ENCODE data around the gene MIGA1. TPM values are rescaled to one million over a fixed set of nuclear protein-coding genes. Genes with fewer than 3 reads are reported as not detected.

The MIGA1 gene
- polyA plus RNA-seq, 4 donors: 1.4 to 18.2 (median 3.4) TPM

- no peaks in the 10 kb centered on the region for H3K9me3 ChIP-seq (ENCODE audit: control insufficient read depth in 2 of 2, insufficient read depth in 1 of 2, low read depth in 1 of 2, low read length in 1 of 2)
- WGBS, 3 donors: 93 to 100% (median 100%) methylated on average over 1 of the region's 1 CpG
- DNase-seq (no peak), FAIRE-seq (no peak)
- peaks cover 0 to 11% (median 4%) of the 10 kb centered on the region in 3 donors for H3K36me3 ChIP-seq (ENCODE audit: control insufficient read depth in 3 of 3, insufficient read depth in 2 of 3, low read depth in 1 of 3, low read length in 3 of 3)
- no peak overlapping the region for H3K27ac ChIP-seq (ENCODE audit: low read depth in 1 of 3, low read length in 2 of 3)
- H3K4me3 ChIP-seq (ENCODE audit: low read depth in 1 of 3, low read length in 3 of 3): no peak overlapping the region
- no peaks in the 10 kb centered on the region for H3K4me1 ChIP-seq (ENCODE audit: control insufficient read depth in 3 of 3, insufficient read depth in 2 of 3, low read depth in 1 of 3, low read length in 2 of 3)
- no peaks in the 10 kb centered on the region for H3K27me3 ChIP-seq (ENCODE audit: control insufficient read depth in 3 of 3, insufficient read depth in 3 of 3, low read length in 3 of 3)
These were observed 66.5 kb downstream of the MIGA1 start for GRCh38 chr1:77845951-77846350.

- peaks cover 0 to 10% (median 4%) of the 10 kb centered on the region in 3 donors for H3K36me3 ChIP-seq (ENCODE audit: control insufficient read depth in 3 of 3, insufficient read depth in 2 of 3, low read depth in 1 of 3, low read length in 3 of 3)
- H3K27ac ChIP-seq (ENCODE audit: low read depth in 1 of 3, low read length in 2 of 3): no peak overlapping the region
- no peak overlapping the region for H3K4me3 ChIP-seq (ENCODE audit: low read depth in 1 of 3, low read length in 3 of 3)
- no peaks in the 10 kb centered on the region for H3K4me1 ChIP-seq (ENCODE audit: control insufficient read depth in 3 of 3, insufficient read depth in 2 of 3, low read depth in 1 of 3, low read length in 2 of 3)
- DNase-seq (no peak), FAIRE-seq (no peak)
- H3K27me3 ChIP-seq (ENCODE audit: control insufficient read depth in 3 of 3, insufficient read depth in 3 of 3, low read length in 3 of 3): no peaks in the 10 kb centered on the region
- WGBS, 3 donors: 80 to 94% (median 91%) methylated on average over 3 of the region's 3 CpGs
- H3K9me3 ChIP-seq (ENCODE audit: control insufficient read depth in 2 of 2, insufficient read depth in 1 of 2, low read depth in 1 of 2, low read length in 1 of 2): no peaks in the 10 kb centered on the region
These were observed 67.5 kb downstream of the MIGA1 start for GRCh38 chr1:77846966-77847365.

DNA sequence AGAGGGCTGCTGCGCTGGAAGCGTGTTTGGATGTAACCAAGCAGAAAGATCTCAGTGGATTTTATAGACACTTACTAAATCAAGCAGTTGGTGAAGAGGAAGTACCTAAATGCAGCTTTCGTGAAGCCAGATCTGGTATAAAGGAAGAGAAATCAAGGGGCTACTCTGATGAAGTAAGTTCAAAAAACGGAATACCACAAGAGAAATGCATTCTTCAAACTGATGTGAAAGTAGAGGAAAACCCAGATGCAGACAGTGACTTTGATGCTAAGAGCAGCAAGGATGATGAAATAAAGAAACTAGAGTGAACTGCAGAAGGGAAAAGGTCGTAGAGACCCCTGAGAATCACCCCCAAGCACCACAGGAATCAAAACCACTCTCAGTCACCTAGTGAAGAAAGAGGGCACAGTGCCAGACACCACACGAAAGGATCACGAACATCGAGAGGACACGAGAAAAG is 68.2 kb downstream of the MIGA1 start:
- WGBS, 3 donors: 76 to 84% (median 82%) methylated on average over 9 of the region's 9 CpGs
- Histone ChIP-seq H3K36me3 (ENCODE audit: control insufficient read depth in 3 of 3, insufficient read depth in 2 of 3, low read depth in 1 of 3, low read length in 3 of 3) (peaks cover 0 to 11% (median 4%) of the 10 kb centered on the region in 3 donors), H3K4me1 (ENCODE audit: control insufficient read depth in 3 of 3, insufficient read depth in 2 of 3, low read depth in 1 of 3, low read length in 2 of 3) (no peaks in the 10 kb centered on the region), H3K27me3 (ENCODE audit: control insufficient read depth in 3 of 3, insufficient read depth in 3 of 3, low read length in 3 of 3) (no peaks in the 10 kb centered on the region), H3K9me3 (ENCODE audit: control insufficient read depth in 2 of 2, insufficient read depth in 1 of 2, low read depth in 1 of 2, low read length in 1 of 2) (no peaks in the 10 kb centered on the region), H3K4me3 (ENCODE audit: low read depth in 1 of 3, low read length in 3 of 3) (no peak overlapping the region), H3K27ac (ENCODE audit: low read depth in 1 of 3, low read length in 2 of 3) (no peak overlapping the region)
- FAIRE-seq (no peak), DNase-seq (no peak)

DNA sequence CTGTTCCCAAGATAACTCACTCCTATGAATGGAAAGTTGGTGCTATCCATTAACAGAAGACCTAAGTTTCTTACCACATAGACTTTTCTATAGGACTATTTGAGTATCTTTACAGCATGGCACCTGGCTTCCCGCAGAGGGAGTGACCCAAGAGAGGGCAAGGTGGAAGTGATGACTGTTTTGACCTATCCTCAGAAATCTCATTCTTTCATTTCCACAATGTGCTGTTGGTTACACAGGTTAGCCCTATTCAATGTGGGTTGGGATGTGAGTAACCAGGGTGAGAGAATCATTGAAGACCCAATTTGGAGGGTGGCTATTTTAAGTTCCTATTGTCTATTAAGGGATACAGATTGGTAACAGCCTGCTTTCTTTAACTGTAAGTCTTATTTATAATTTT is 70.6 kb downstream of the MIGA1 start:
- Histone ChIP-seq H3K9me3 (ENCODE audit: control insufficient read depth in 2 of 2, insufficient read depth in 1 of 2, low read depth in 1 of 2, low read length in 1 of 2) (peaks cover 0 to 2% of the 10 kb centered on the region in 2 donors), H3K4me3 (ENCODE audit: low read depth in 1 of 3, low read length in 3 of 3) (no peak overlapping the region), H3K36me3 (ENCODE audit: control insufficient read depth in 3 of 3, insufficient read depth in 2 of 3, low read depth in 1 of 3, low read length in 3 of 3) (peaks cover 0 to 3% (median 2%) of the 10 kb centered on the region in 3 donors), H3K27me3 (ENCODE audit: control insufficient read depth in 3 of 3, insufficient read depth in 3 of 3, low read length in 3 of 3) (no peaks in the 10 kb centered on the region), H3K4me1 (ENCODE audit: control insufficient read depth in 3 of 3, insufficient read depth in 2 of 3, low read depth in 1 of 3, low read length in 2 of 3) (no peaks in the 10 kb centered on the region), H3K27ac (ENCODE audit: low read depth in 1 of 3, low read length in 2 of 3) (no peak overlapping the region)
- FAIRE-seq (no peak), DNase-seq (no peak)
- WGBS, 3 donors: 90 to 100% (median 96%) methylated on average over 1 of the region's 1 CpG

- H3K36me3 ChIP-seq (ENCODE audit: control insufficient read depth in 3 of 3, insufficient read depth in 2 of 3, low read depth in 1 of 3, low read length in 3 of 3): peaks cover 0 to 3% (median 0%) of the 10 kb centered on the region in 3 donors
- peaks cover 0 to 2% of the 10 kb centered on the region in 2 donors for H3K9me3 ChIP-seq (ENCODE audit: control insufficient read depth in 2 of 2, insufficient read depth in 1 of 2, low read depth in 1 of 2, low read length in 1 of 2)
- WGBS, 3 donors: 84 to 98% (median 92%) methylated on average over 4 of the region's 4 CpGs
- no peaks in the 10 kb centered on the region for H3K27me3 ChIP-seq (ENCODE audit: control insufficient read depth in 3 of 3, insufficient read depth in 3 of 3, low read length in 3 of 3)
- no peak overlapping the region for H3K4me3 ChIP-seq (ENCODE audit: low read depth in 1 of 3, low read length in 3 of 3)
- no peaks in the 10 kb centered on the region for H3K4me1 ChIP-seq (ENCODE audit: control insufficient read depth in 3 of 3, insufficient read depth in 2 of 3, low read depth in 1 of 3, low read length in 2 of 3)
- FAIRE-seq: no peak
- no peak for DNase-seq
- H3K27ac ChIP-seq (ENCODE audit: low read depth in 1 of 3, low read length in 2 of 3): no peak overlapping the region
These were observed 78.1 kb downstream of the MIGA1 start for GRCh38 chr1:77857552-77857951.

DNA sequence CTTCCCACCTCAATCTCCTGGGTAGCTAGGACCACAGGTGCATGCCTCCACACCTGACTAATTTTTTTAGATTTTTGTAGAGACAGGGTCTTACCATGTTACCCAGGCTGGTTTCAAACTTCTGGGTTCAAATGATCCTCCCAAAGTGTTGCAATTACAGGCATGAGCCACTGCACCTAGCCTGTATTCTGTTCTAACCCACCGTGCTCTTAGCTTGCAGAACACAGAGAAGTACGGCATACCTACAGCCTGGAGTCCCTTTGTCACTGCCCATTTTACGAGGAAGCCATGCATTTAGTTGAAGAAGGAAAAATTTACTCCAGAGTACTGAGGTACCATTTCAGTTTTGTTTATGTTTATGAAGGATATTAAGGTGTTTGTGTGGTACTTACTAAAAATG is 79.3 kb downstream of the MIGA1 start:
- Histone ChIP-seq H3K36me3 (ENCODE audit: control insufficient read depth in 3 of 3, insufficient read depth in 2 of 3, low read depth in 1 of 3, low read length in 3 of 3) (peaks cover 0 to 3% (median 0%) of the 10 kb centered on the region in 3 donors), H3K27me3 (ENCODE audit: control insufficient read depth in 3 of 3, insufficient read depth in 3 of 3, low read length in 3 of 3) (no peaks in the 10 kb centered on the region), H3K9me3 (ENCODE audit: control insufficient read depth in 2 of 2, insufficient read depth in 1 of 2, low read depth in 1 of 2, low read length in 1 of 2) (peaks cover 0 to 2% of the 10 kb centered on the region in 2 donors), H3K27ac (ENCODE audit: low read depth in 1 of 3, low read length in 2 of 3) (no peak overlapping the region), H3K4me3 (ENCODE audit: low read depth in 1 of 3, low read length in 3 of 3) (no peak overlapping the region), H3K4me1 (ENCODE audit: control insufficient read depth in 3 of 3, insufficient read depth in 2 of 3, low read depth in 1 of 3, low read length in 2 of 3) (no peaks in the 10 kb centered on the region)
- FAIRE-seq (no peak), DNase-seq (no peak)
- 93 to 96% (median 96%) methylated on average over 3 of the region's 3 CpGs for WGBS, 3 donors

GRCh38 chr1:77859248-77859647 is 79.8 kb downstream of the MIGA1 start:
- Histone ChIP-seq H3K4me1 (ENCODE audit: control insufficient read depth in 3 of 3, insufficient read depth in 2 of 3, low read depth in 1 of 3, low read length in 2 of 3) (no peaks in the 10 kb centered on the region), H3K27me3 (ENCODE audit: control insufficient read depth in 3 of 3, insufficient read depth in 3 of 3, low read length in 3 of 3) (no peaks in the 10 kb centered on the region), H3K27ac (ENCODE audit: low read depth in 1 of 3, low read length in 2 of 3) (no peak overlapping the region), H3K36me3 (ENCODE audit: control insufficient read depth in 3 of 3, insufficient read depth in 2 of 3, low read depth in 1 of 3, low read length in 3 of 3) (peaks cover 0 to 7% (median 0%) of the 10 kb centered on the region in 3 donors), H3K4me3 (ENCODE audit: low read depth in 1 of 3, low read length in 3 of 3) (no peak overlapping the region), H3K9me3 (ENCODE audit: control insufficient read depth in 2 of 2, insufficient read depth in 1 of 2, low read depth in 1 of 2, low read length in 1 of 2) (peaks cover 0 to 2% of the 10 kb centered on the region in 2 donors)
- 90 to 97% (median 93%) methylated on average over 2 of the region's 2 CpGs for WGBS, 3 donors
- FAIRE-seq (no peak), DNase-seq (no peak)

DNA sequence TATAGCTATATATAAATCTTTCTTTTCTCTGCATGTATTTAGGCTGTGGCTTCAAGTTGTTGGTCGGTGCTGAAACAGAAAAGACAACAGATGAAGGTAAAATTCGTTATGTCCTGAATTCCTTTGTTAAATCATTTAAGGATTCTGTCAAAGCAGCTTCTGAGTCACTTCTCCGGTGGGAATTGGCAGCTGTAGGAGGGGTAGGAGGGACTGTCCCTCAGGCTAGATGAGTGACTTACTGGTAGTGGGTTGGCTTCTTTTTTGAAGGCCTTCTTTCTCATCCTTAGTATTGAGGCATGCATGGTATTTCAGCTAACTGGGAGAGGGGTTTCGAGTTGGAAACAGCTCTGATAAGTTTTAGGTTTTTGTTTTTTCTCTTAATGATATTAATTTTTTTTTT is 86.8 kb downstream of the MIGA1 start:
- FAIRE-seq (no peak), DNase-seq (no peak)
- Histone ChIP-seq H3K36me3 (ENCODE audit: control insufficient read depth in 3 of 3, insufficient read depth in 2 of 3, low read depth in 1 of 3, low read length in 3 of 3) (peaks cover 3 to 23% (median 5%) of the 10 kb centered on the region in 3 donors), H3K27me3 (ENCODE audit: control insufficient read depth in 3 of 3, insufficient read depth in 3 of 3, low read length in 3 of 3) (no peaks in the 10 kb centered on the region), H3K4me3 (ENCODE audit: low read depth in 1 of 3, low read length in 3 of 3) (no peak overlapping the region), H3K9me3 (ENCODE audit: control insufficient read depth in 2 of 2, insufficient read depth in 1 of 2, low read depth in 1 of 2, low read length in 1 of 2) (no peaks in the 10 kb centered on the region), H3K4me1 (ENCODE audit: control insufficient read depth in 3 of 3, insufficient read depth in 2 of 3, low read depth in 1 of 3, low read length in 2 of 3) (no peaks in the 10 kb centered on the region), H3K27ac (ENCODE audit: low read depth in 1 of 3, low read length in 2 of 3) (no peak overlapping the region)
- WGBS, 3 donors: 83 to 89% (median 88%) methylated on average over 4 of the region's 4 CpGs

DNA sequence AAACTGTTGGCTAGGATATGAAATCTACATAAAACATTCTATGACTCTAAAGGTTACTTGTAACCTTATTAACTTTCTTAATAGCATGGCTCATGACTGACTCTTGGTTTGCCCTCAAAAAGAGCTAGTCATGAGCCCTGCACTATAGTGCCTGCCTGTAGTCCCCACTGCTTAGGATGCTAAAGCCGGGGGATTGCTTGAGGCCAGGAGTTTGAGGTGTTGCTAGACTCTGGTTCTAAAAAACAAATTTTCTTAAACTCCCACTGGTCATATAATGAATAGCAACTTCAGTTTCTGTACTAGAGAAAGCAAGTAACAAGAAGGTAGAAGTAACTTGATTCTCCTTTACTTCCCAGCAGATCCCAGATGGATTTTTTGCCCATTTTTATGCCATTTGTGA is 93.2 kb downstream of the MIGA1 start:
- Histone ChIP-seq H3K9me3 (ENCODE audit: control insufficient read depth in 2 of 2, insufficient read depth in 1 of 2, low read depth in 1 of 2, low read length in 1 of 2) (no peaks in the 10 kb centered on the region), H3K4me3 (ENCODE audit: low read depth in 1 of 3, low read length in 3 of 3) (no peak overlapping the region), H3K4me1 (ENCODE audit: control insufficient read depth in 3 of 3, insufficient read depth in 2 of 3, low read depth in 1 of 3, low read length in 2 of 3) (no peaks in the 10 kb centered on the region), H3K36me3 (ENCODE audit: control insufficient read depth in 3 of 3, insufficient read depth in 2 of 3, low read depth in 1 of 3, low read length in 3 of 3) (peaks cover 0 to 4% (median 0%) of the 10 kb centered on the region in 3 donors), H3K27me3 (ENCODE audit: control insufficient read depth in 3 of 3, insufficient read depth in 3 of 3, low read length in 3 of 3) (no peaks in the 10 kb centered on the region), H3K27ac (ENCODE audit: low read depth in 1 of 3, low read length in 2 of 3) (no peak overlapping the region)
- WGBS, 3 donors: 95 to 100% (median 100%) methylated on average over 1 of the region's 1 CpG
- no peak for DNase-seq
- no peak for FAIRE-seq
